ENCODE measurements around the gene NDUFS5. TPM values are rescaled to one million over a fixed set of nuclear protein-coding genes. Genes with fewer than 3 reads are reported as not detected.
A peak's percentile ranks its signal among the peaks of the same experiment; 100 is the strongest.

NDUFS5 gene
- total and polyA plus RNA-seq, 10 of the 15 experiments (the other 5 are each of a cell fraction or from before 2014, with no cell fraction given) = 240 to 1,578 (median 831) TPM

DNA sequence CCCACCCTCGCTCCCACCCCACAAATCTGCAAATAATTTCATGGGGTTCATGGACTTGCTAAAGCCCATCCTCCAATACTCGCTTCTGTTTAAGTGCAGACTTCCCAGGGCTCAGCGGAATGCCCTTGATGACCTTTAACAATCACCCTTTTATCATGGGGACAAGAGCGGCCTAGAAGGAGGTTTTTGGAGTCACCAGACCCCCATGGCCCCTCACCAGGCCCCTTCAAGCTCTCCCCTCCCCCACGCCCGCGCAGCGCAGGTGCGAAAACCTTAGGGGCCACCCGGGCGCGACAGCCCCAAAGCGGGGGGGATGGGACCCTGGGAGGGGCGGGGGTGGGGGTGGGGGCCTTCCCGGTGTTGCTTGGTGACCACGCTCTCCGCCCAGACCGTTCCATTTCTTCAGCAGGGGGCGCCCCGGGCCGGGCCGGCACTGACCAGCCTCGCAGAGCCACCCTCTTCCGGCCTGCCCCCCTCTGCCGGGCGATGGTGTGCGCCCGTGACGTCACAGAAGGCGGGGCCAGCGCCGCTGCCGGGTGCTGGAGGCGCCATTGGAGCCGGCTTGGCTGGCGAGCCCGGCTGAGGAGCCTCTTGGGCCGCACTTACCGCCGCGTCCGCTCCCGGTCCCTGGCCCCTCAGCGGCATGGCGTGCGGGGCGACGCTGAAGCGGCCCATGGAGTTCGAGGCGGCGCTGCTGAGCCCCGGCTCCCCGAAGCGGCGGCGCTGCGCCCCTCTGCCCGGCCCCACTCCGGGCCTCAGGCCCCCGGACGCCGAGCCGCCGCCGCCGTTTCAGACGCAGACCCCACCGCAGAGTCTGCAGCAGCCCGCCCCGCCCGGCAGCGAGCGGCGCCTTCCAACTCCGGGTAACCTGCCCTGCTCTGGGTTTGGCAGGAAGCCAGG lies 35.2 kb upstream of the NDUFS5 start, which contains the start of gene AKIRIN1 (continued):
- TF ChIP-seq, protein P1, sequence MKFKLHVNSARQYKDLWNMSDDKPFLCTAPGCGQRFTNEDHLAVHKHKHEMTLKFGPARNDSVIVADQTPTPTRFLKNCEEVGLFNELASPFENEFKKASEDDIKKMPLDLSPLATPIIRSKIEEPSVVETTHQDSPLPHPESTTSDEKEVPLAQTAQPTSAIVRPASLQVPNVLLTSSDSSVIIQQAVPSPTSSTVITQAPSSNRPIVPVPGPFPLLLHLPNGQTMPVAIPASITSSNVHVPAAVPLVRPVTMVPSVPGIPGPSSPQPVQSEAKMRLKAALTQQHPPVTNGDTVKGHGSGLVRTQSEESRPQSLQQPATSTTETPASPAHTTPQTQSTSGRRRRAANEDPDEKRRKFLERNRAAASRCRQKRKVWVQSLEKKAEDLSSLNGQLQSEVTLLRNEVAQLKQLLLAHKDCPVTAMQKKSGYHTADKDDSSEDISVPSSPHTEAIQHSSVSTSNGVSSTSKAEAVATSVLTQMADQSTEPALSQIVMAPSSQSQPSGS (IDR thresholded peaks at IDR 0.05; ENCODE audit: low read length) = no peak
- TF ChIP-seq ETV6 (conservative IDR thresholded peaks at IDR 0.05 in 1 of 2, IDR thresholded peaks at IDR 0.05 in 1 of 2; ENCODE audit: borderline replicate concordance in 1 of 2, low read depth in 1 of 2) (no peak), IRF4 (IDR thresholded peaks at IDR 0.05; ENCODE audit: low read depth, low read length) (no peak), ESRRA (IDR thresholded peaks at IDR 0.05; ENCODE audit: low read length) (no peak; the same call in 1 of the 2 replicates), YY1 (IDR thresholded peaks at IDR 0.05; ENCODE audit: low read depth, low read length) (peak; percentile 96), SMAD1 (IDR thresholded peaks at IDR 0.05; ENCODE audit: low read depth, partially characterized antibody) (no peak), TARDBP (IDR thresholded peaks at IDR 0.05; ENCODE audit: borderline replicate concordance) (no peak; the same call in 1 of the 2 replicates), HDGF (IDR thresholded peaks at IDR 0.05) (no peak), BHLHE40 (IDR thresholded peaks at IDR 0.05; ENCODE audit: borderline replicate concordance in 1 of 2, low read depth in 2 of 2, low read length in 1 of 2) (peak; percentile 98 to 99), HCFC1 (IDR thresholded peaks at IDR 0.05; ENCODE audit: low read length) (peak; percentile 38), TAF1 (IDR thresholded peaks at IDR 0.05; ENCODE audit: borderline replicate concordance, low read depth, low read length) (peak; percentile 91), ZBED1 (IDR thresholded peaks at IDR 0.05; ENCODE audit: borderline replicate concordance) (no peak), SPI1 (IDR thresholded peaks at IDR 0.05; ENCODE audit: borderline replicate concordance, insufficient read depth, low read depth, low read length) (no peak), MYC (IDR thresholded peaks at IDR 0.05; ENCODE audit: insufficient read depth, insufficient read length, insufficient replicate concordance, low read length, severe bottlenecking) (no peak), EED (IDR thresholded peaks at IDR 0.05; ENCODE audit: low read depth) (no peak), BCL11A (IDR thresholded peaks at IDR 0.05; ENCODE audit: low read depth, low read length) (no peak)
- TF ChIP-seq, protein P2, sequence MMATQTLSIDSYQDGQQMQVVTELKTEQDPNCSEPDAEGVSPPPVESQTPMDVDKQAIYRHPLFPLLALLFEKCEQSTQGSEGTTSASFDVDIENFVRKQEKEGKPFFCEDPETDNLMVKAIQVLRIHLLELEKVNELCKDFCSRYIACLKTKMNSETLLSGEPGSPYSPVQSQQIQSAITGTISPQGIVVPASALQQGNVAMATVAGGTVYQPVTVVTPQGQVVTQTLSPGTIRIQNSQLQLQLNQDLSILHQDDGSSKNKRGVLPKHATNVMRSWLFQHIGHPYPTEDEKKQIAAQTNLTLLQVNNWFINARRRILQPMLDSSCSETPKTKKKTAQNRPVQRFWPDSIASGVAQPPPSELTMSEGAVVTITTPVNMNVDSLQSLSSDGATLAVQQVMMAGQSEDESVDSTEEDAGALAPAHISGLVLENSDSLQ (IDR thresholded peaks at IDR 0.05) = no peak
- TF ChIP-seq, protein P3, sequence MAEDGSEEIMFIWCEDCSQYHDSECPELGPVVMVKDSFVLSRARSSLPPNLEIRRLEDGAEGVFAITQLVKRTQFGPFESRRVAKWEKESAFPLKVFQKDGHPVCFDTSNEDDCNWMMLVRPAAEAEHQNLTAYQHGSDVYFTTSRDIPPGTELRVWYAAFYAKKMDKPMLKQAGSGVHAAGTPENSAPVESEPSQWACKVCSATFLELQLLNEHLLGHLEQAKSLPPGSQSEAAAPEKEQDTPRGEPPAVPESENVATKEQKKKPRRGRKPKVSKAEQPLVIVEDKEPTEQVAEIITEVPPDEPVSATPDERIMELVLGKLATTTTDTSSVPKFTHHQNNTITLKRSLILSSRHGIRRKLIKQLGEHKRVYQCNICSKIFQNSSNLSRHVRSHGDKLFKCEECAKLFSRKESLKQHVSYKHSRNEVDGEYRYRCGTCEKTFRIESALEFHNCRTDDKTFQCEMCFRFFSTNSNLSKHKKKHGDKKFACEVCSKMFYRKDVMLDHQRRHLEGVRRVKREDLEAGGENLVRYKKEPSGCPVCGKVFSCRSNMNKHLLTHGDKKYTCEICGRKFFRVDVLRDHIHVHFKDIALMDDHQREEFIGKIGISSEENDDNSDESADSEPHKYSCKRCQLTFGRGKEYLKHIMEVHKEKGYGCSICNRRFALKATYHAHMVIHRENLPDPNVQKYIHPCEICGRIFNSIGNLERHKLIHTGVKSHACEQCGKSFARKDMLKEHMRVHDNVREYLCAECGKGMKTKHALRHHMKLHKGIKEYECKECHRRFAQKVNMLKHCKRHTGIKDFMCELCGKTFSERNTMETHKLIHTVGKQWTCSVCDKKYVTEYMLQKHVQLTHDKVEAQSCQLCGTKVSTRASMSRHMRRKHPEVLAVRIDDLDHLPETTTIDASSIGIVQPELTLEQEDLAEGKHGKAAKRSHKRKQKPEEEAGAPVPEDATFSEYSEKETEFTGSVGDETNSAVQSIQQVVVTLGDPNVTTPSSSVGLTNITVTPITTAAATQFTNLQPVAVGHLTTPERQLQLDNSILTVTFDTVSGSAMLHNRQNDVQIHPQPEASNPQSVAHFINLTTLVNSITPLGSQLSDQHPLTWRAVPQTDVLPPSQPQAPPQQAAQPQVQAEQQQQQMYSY (CRISPR knock-in tag; IDR thresholded peaks at IDR 0.05) = no peak
- TF ChIP-seq, protein P4, sequence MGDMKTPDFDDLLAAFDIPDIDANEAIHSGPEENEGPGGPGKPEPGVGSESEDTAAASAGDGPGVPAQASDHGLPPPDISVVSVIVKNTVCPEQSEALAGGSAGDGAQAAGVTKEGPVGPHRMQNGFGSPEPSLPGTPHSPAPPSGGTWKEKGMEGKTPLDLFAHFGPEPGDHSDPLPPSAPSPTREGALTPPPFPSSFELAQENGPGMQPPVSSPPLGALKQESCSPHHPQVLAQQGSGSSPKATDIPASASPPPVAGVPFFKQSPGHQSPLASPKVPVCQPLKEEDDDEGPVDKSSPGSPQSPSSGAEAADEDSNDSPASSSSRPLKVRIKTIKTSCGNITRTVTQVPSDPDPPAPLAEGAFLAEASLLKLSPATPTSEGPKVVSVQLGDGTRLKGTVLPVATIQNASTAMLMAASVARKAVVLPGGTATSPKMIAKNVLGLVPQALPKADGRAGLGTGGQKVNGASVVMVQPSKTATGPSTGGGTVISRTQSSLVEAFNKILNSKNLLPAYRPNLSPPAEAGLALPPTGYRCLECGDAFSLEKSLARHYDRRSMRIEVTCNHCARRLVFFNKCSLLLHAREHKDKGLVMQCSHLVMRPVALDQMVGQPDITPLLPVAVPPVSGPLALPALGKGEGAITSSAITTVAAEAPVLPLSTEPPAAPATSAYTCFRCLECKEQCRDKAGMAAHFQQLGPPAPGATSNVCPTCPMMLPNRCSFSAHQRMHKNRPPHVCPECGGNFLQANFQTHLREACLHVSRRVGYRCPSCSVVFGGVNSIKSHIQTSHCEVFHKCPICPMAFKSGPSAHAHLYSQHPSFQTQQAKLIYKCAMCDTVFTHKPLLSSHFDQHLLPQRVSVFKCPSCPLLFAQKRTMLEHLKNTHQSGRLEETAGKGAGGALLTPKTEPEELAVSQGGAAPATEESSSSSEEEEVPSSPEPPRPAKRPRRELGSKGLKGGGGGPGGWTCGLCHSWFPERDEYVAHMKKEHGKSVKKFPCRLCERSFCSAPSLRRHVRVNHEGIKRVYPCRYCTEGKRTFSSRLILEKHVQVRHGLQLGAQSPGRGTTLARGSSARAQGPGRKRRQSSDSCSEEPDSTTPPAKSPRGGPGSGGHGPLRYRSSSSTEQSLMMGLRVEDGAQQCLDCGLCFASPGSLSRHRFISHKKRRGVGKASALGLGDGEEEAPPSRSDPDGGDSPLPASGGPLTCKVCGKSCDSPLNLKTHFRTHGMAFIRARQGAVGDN (IDR thresholded peaks at IDR 0.05) = peak; percentile 64
